ENCODE data around the gene MRPS7.

DNA sequence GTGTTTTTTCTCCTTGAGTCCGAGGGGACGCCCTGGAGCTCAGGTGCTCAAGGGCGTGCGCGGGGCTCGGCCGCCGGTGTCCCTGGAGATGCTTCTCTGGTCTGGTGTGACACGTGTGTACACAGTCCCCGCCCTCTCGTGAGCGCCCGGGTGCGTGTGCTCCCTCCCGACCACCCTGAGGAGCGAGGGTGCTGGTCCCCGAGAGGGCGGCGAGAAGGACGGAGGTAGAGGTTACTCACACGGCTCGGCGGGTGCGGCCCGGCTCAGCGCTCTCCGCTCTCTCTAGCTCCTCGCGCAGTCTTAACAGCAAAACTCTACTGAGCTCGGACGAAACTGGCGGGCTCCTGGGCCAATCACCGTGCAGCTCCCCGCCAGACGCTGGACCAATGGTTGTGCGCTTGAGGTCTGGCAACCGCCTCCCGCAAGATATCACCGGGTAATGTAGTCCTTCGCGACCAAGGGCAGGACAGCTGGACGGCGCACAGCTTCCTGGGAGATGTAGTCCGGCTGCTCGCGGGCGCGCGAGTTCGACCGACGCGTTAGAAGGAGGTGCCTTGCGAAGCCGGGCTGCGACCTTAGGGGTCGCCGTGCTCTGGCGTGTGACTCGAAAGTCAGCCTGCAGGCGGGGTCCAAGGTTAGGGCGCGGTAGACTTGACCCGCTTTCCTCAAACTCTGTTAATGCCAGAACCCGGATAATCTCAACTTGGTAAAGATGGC, 27.6 kb downstream of the MRPS7 start, which contains the start of gene SLC25A19:
- TF ChIP-seq TEAD4 (CRISPR knock-in tag; IDR thresholded peaks at IDR 0.05) (no peak), MAX (CRISPR knock-in tag; IDR thresholded peaks at IDR 0.05) (peak; percentile 61), IRF1 (CRISPR knock-in tag; IDR thresholded peaks at IDR 0.05) (no peak), ETV6 (CRISPR knock-in tag; IDR thresholded peaks at IDR 0.05) (peak; percentile 56; the same call in 1 of the 2 replicates), ZNF219 (CRISPR knock-in tag; IDR thresholded peaks at IDR 0.05; ENCODE audit: borderline replicate concordance) (no peak)
- TF ChIP-seq, protein P1, sequence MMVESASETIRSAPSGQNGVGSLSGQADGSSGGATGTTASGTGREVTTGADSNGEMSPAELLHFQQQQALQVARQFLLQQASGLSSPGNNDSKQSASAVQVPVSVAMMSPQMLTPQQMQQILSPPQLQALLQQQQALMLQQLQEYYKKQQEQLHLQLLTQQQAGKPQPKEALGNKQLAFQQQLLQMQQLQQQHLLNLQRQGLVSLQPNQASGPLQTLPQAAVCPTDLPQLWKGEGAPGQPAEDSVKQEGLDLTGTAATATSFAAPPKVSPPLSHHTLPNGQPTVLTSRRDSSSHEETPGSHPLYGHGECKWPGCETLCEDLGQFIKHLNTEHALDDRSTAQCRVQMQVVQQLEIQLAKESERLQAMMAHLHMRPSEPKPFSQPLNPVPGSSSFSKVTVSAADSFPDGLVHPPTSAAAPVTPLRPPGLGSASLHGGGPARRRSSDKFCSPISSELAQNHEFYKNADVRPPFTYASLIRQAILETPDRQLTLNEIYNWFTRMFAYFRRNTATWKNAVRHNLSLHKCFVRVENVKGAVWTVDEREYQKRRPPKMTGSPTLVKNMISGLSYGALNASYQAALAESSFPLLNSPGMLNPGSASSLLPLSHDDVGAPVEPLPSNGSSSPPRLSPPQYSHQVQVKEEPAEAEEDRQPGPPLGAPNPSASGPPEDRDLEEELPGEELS (CRISPR knock-in tag; IDR thresholded peaks at IDR 0.05) = no peak
- TF ChIP-seq, protein P2, sequence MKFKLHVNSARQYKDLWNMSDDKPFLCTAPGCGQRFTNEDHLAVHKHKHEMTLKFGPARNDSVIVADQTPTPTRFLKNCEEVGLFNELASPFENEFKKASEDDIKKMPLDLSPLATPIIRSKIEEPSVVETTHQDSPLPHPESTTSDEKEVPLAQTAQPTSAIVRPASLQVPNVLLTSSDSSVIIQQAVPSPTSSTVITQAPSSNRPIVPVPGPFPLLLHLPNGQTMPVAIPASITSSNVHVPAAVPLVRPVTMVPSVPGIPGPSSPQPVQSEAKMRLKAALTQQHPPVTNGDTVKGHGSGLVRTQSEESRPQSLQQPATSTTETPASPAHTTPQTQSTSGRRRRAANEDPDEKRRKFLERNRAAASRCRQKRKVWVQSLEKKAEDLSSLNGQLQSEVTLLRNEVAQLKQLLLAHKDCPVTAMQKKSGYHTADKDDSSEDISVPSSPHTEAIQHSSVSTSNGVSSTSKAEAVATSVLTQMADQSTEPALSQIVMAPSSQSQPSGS (CRISPR knock-in tag; IDR thresholded peaks at IDR 0.05; ENCODE audit: borderline replicate concordance, low read depth) = no peak
